GM23338 (cell line): ENCODE results near the gene MYLK. TPM values are rescaled to one million over a fixed set of nuclear protein-coding genes. Genes with fewer than 3 reads are reported as not detected.

Experiments used
- ATAC-seq: fragments of 200-7000 bp; cut with Tn5 transposase; 3 replicates; pipeline ENCODE4 v1.9.1; 2020
- DNase-seq: peaks from one replicate; pipeline ENCODE4 v3.0.0-alpha.2; 2015; ENCODE audit warnings: low spot score
- H2AFZ ChIP-seq: fragments of 200-600 bp; sonication (generic); 2 replicates; pipeline ENCODE4 v1.8.0; 2016; ENCODE audit warnings: antibody characterized with exemption, mild to moderate bottlenecking, moderate library complexity
- H3F3A ChIP-seq: fragments of 200-600 bp; sonication (generic); replicated peaks from 2 replicates; pipeline ENCODE4 v1.8.0; 2017; ENCODE audit warnings: antibody characterized with exemption, mixed run types, low read depth
- H3K27ac ChIP-seq: fragments of 200-600 bp; sonication (generic); 2 replicates; pipeline ENCODE4 v1.6.1; 2016; ENCODE audit warnings: low read depth
- H3K27me3 ChIP-seq: fragments of 200-600 bp; sonication (generic); 2 replicates; pipeline ENCODE4 v1.8.0; 2016; ENCODE audit warnings: mild to moderate bottlenecking, mixed run types, moderate library complexity; ENCODE audit not compliant: insufficient read depth
- H3K36me3 ChIP-seq: fragments of 200-600 bp; sonication (generic); 2 replicates; pipeline ENCODE4 v1.8.0; 2016; ENCODE audit warnings: mild to moderate bottlenecking; ENCODE audit not compliant: insufficient read depth
- H3K4me1 ChIP-seq: fragments of 200-600 bp; sonication (generic); 2 replicates; pipeline ENCODE4 v1.8.0; 2016; ENCODE audit warnings: mild to moderate bottlenecking, moderate library complexity; ENCODE audit not compliant: insufficient read depth
- H3K4me2 ChIP-seq: fragments of 200-600 bp; sonication (generic); 2 replicates; pipeline ENCODE4 v1.7.1; 2017; ENCODE audit warnings: mixed run types
- H3K4me3 ChIP-seq: fragments of 200-600 bp; sonication (generic); 2 replicates; pipeline ENCODE4 v1.6.1; 2016; ENCODE audit warnings: mixed run types
- H3K79me2 ChIP-seq: fragments of 200-600 bp; sonication (generic); replicated peaks from 2 replicates; pipeline ENCODE4 v1.8.0; 2017; ENCODE audit warnings: mild to moderate bottlenecking; ENCODE audit not compliant: insufficient read depth
- H3K9me2 ChIP-seq: fragments of 200-600 bp; sonication (generic); 2 replicates; pipeline ENCODE4 v1.8.0; 2017; ENCODE audit not compliant: insufficient read depth
- H4K20me1 ChIP-seq: fragments of 200-600 bp; sonication (generic); replicated peaks from 2 replicates; pipeline ENCODE4 v1.8.0; 2017; ENCODE audit warnings: mild to moderate bottlenecking; ENCODE audit not compliant: insufficient read depth
- H3K27ac Mint-ChIP-seq: 2 replicates; pipeline ENCODE4 v1.8.0; 2020; ENCODE audit warnings: inconsistent platforms, mild to moderate bottlenecking, moderate library complexity, mixed read lengths
- H3K27me3 Mint-ChIP-seq: 3 replicates; pipeline ENCODE4 v1.8.0; 2022; ENCODE audit warnings: low read depth, mild to moderate bottlenecking, moderate library complexity, mixed read lengths, inconsistent platforms; ENCODE audit not compliant: insufficient read depth, poor library complexity
- H3K36me3 Mint-ChIP-seq: 3 replicates; pipeline ENCODE4 v1.8.0; 2021; ENCODE audit warnings: low read depth, mild to moderate bottlenecking, inconsistent platforms, moderate library complexity, mixed read lengths
- H3K4me1 Mint-ChIP-seq: 3 replicates; pipeline ENCODE4 v1.8.0; 2020; ENCODE audit warnings: mild to moderate bottlenecking, inconsistent platforms, mixed read lengths
- H3K4me3 Mint-ChIP-seq: 3 replicates; pipeline ENCODE4 v1.8.0; 2021; ENCODE audit warnings: moderate library complexity, mild to moderate bottlenecking, inconsistent platforms, mixed read lengths
- H3K9me3 Mint-ChIP-seq: 3 replicates; pipeline ENCODE4 v1.8.0; 2020; ENCODE audit warnings: moderate library complexity, mild to moderate bottlenecking, inconsistent platforms, mixed read lengths
- CREB1 ChIP-seq: fragments of 250-450 bp; sonication (Bioruptor Pico); IDR thresholded peaks from 2 replicates; pipeline ENCODE4 v1.5.0; 2020; ENCODE audit warnings: low read depth, mild to moderate bottlenecking, moderate library complexity
- EZH2phosphoT487 ChIP-seq: fragments of 200-600 bp; sonication (generic); IDR thresholded peaks from one replicate; pipeline ENCODE4 v1.8.1; 2018; ENCODE audit warnings: antibody characterized with exemption; ENCODE audit not compliant: unreplicated experiment
- JUNB ChIP-seq: IDR thresholded peaks from one replicate; pipeline ENCODE4 v1.6.1; 2016; ENCODE audit warnings: antibody characterized with exemption; ENCODE audit not compliant: unreplicated experiment
- POLR2AphosphoS5 ChIP-seq: IDR thresholded peaks from 2 replicates; pipeline ENCODE4 v1.6.1; 2016; ENCODE audit warnings: antibody characterized with exemption, low read depth
- STAT1 ChIP-seq: IDR thresholded peaks from one replicate; pipeline ENCODE4 v1.6.1; 2016; ENCODE audit warnings: antibody characterized with exemption; ENCODE audit not compliant: unreplicated experiment
- ZNF114 ChIP-seq: fragments of 250-450 bp; sonication (Bioruptor Pico); IDR thresholded peaks from 2 replicates; pipeline ENCODE4 v1.5.0; 2020; ENCODE audit warnings: mild to moderate bottlenecking, moderate library complexity
- ZNF331 ChIP-seq: fragments of 250-450 bp; sonication (Bioruptor Pico); IDR thresholded peaks from 2 replicates; pipeline ENCODE4 v1.5.0; 2020; ENCODE audit warnings: low read depth, mild to moderate bottlenecking, moderate library complexity
- ZNF462 ChIP-seq: fragments of 250-450 bp; sonication (Bioruptor Pico); IDR thresholded peaks from 2 replicates; pipeline ENCODE4 v1.5.0; 2020; ENCODE audit warnings: mild to moderate bottlenecking, moderate library complexity
- polyA plus RNA-seq: library from polyadenylated mRNA; unstranded; fragments of >200 nt; fragmentation: Nextera tagmentation; extraction: Ambion mirVana; gene quantifications from 2 replicates; pipeline ENCODE4 v1.2.1, GENCODE V29; 2016
- total RNA-seq: library from RNA; depleted of rRNA; stranded (reverse); fragments of >200 nt; shearing (Covaris generic); gene quantifications from 2 replicates; pipeline ENCODE4 v1.2.3, GENCODE V29; 2014
- TF ChIP-seq, protein P1 (sequence below), 2 experiments: fragments of 200-600 bp in 1 of 2; sonication (generic) in 1 of 2; conservative IDR thresholded peaks; 2 replicates each; pipeline versions ENCODE4 v1.5.1 to v1.6.1; 2016 to 2017; ENCODE audit warnings: antibody characterized with exemption in 2 of 2, low read depth in 2 of 2, mild to moderate bottlenecking in 2 of 2, moderate library complexity in 1 of 2
- TF ChIP-seq, protein P2 (sequence below): IDR thresholded peaks from 2 replicates; pipeline ENCODE4 v1.6.1; 2016; ENCODE audit warnings: antibody characterized with exemption

The MYLK gene
- total and polyA plus RNA-seq, 2 experiments from 2014 or later, result 11.5 to 17.9 TPM

GRCh38 chr3:123564056-123564455 lies 320.1 kb downstream of the MYLK start:
- Histone ChIP-seq H4K20me1 (peaks cover 3% of the 10 kb centered on the region; the same call in 1 of the 2 replicates), H3K79me2 (no peaks in the 10 kb centered on the region; the same call in 1 of the 2 replicates), H3K9me2 (no peaks in the 10 kb centered on the region), H3K4me1 (no peaks in the 10 kb centered on the region), H3K4me3 (no peak overlapping the region), H3K4me2 (no peak overlapping the region), H3F3A (no peaks in the 10 kb centered on the region), H2AFZ (no peak overlapping the region), H3K27ac (no peak overlapping the region), H3K36me3 (no peaks in the 10 kb centered on the region), H3K27me3 (no peaks in the 10 kb centered on the region)
- H3K36me3 Mint-ChIP-seq, result peaks cover 4% of the 10 kb centered on the region; the same call in 1 of the 3 replicates
- H3K9me3 Mint-ChIP-seq, result no peaks in the 10 kb centered on the region
- no peak for ATAC-seq
- no peak for TF ChIP-seq ZNF331 (CRISPR knock-in tag)
- TF ChIP-seq, protein P1, sequence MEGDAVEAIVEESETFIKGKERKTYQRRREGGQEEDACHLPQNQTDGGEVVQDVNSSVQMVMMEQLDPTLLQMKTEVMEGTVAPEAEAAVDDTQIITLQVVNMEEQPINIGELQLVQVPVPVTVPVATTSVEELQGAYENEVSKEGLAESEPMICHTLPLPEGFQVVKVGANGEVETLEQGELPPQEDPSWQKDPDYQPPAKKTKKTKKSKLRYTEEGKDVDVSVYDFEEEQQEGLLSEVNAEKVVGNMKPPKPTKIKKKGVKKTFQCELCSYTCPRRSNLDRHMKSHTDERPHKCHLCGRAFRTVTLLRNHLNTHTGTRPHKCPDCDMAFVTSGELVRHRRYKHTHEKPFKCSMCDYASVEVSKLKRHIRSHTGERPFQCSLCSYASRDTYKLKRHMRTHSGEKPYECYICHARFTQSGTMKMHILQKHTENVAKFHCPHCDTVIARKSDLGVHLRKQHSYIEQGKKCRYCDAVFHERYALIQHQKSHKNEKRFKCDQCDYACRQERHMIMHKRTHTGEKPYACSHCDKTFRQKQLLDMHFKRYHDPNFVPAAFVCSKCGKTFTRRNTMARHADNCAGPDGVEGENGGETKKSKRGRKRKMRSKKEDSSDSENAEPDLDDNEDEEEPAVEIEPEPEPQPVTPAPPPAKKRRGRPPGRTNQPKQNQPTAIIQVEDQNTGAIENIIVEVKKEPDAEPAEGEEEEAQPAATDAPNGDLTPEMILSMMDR (conservative IDR thresholded peaks at IDR 0.05; ENCODE audit: low read depth in 2 of 2), result no peak
- TF ChIP-seq CREB1 (CRISPR knock-in tag), result no peak
- H3K4me1 Mint-ChIP-seq, result peaks cover 5% of the 10 kb centered on the region
- H3K27me3 Mint-ChIP-seq, result no peaks in the 10 kb centered on the region
- H3K4me3 Mint-ChIP-seq, result no peak overlapping the region
- DNase-seq, result no peak
- H3K27ac Mint-ChIP-seq, result no peak overlapping the region

DNA sequence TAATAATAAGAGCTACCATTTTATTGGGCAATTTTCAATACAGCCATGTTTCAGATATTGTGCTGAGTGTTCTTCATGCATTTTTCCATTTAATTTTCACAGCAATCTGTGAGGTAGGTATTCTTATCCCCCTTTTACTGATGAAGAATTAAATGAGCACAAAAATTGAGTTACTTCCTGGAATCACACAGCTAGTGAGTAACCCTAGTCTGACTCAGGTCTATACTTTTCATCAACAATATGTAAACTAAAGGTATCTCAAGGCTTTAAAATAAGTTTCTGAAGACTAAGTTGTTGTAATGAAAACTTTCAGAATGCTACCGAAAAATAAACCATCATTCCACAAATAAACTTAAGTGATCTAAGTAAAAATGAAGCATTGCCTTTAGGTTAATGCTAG lies 321.6 kb downstream of the MYLK start:
- peaks cover 5% of the 10 kb centered on the region for H3K4me1 Mint-ChIP-seq
- no peak overlapping the region for H3K4me2 ChIP-seq
- TF ChIP-seq, protein P2, sequence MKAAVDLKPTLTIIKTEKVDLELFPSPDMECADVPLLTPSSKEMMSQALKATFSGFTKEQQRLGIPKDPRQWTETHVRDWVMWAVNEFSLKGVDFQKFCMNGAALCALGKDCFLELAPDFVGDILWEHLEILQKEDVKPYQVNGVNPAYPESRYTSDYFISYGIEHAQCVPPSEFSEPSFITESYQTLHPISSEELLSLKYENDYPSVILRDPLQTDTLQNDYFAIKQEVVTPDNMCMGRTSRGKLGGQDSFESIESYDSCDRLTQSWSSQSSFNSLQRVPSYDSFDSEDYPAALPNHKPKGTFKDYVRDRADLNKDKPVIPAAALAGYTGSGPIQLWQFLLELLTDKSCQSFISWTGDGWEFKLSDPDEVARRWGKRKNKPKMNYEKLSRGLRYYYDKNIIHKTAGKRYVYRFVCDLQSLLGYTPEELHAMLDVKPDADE, result no peak
- TF ChIP-seq CREB1 (CRISPR knock-in tag) (no peak), JUNB (no peak), ZNF331 (CRISPR knock-in tag) (no peak), EZH2phosphoT487 (no peak), ZNF462 (CRISPR knock-in tag) (no peak), STAT1 (no peak), POLR2AphosphoS5 (no peak), ZNF114 (CRISPR knock-in tag) (no peak)
- TF ChIP-seq, protein P1 (conservative IDR thresholded peaks at IDR 0.05; ENCODE audit: low read depth in 2 of 2), result no peak

More for the DNA sequence above, 321.6 kb downstream of the MYLK start:
- Histone ChIP-seq H3K27ac (no peak overlapping the region), H4K20me1 (peaks cover 3% of the 10 kb centered on the region), H3K79me2 (no peaks in the 10 kb centered on the region), H2AFZ (no peak overlapping the region), H3F3A (no peaks in the 10 kb centered on the region), H3K36me3 (no peaks in the 10 kb centered on the region), H3K27me3 (no peaks in the 10 kb centered on the region), H3K4me3 (no peak overlapping the region), H3K4me1 (no peaks in the 10 kb centered on the region), H3K9me2 (no peaks in the 10 kb centered on the region)
- Mint-ChIP-seq H3K27me3 (no peaks in the 10 kb centered on the region), H3K36me3 (peaks cover 5% of the 10 kb centered on the region), H3K9me3 (no peaks in the 10 kb centered on the region), H3K27ac (no peak overlapping the region), H3K4me3 (no peak overlapping the region)
- ATAC-seq, result no peak
- no peak for DNase-seq
